ENCODE data around the gene RNASE7. TPM values are rescaled to one million over a fixed set of nuclear protein-coding genes. Genes with fewer than 3 reads are reported as not detected.
A peak's percentile ranks its signal among the peaks of the same experiment; 100 is the strongest.

Gene RNASE7
- total and polyA plus RNA-seq, 5 experiments from 2014 or later, result not detected

- Mint-ChIP-seq H3K27ac (no peak overlapping the region), H3K36me3 (no peaks in the 10 kb centered on the region), H3K27me3 (peaks cover 0 to 10% (median 7%) of the 10 kb centered on the region in 5 donors), H3K4me1 (no peaks in the 10 kb centered on the region), H3K4me3 (no peak overlapping the region), H3K9me3 (no peaks in the 10 kb centered on the region)
- no peak for DNase-seq
- POLR2A ChIA-PET, result no interaction called here
- no peak for ATAC-seq
Observed at GRCh38 chr14:21050597-21050996, 8.4 kb downstream of the RNASE7 start.

GRCh38 chr14:21053184-21054122 lies 11.3 kb downstream of the RNASE7 start:
- DNase-seq, result no peak
- no peak overlapping the region for H3K4me3 Mint-ChIP-seq
- no peaks in the 10 kb centered on the region for H3K4me1 Mint-ChIP-seq
- no peak overlapping the region for H3K27ac Mint-ChIP-seq
- H3K9me3 Mint-ChIP-seq, result no peaks in the 10 kb centered on the region
- H3K36me3 Mint-ChIP-seq, result no peaks in the 10 kb centered on the region
- POLR2A ChIA-PET, result no interaction called here
- no peak for ATAC-seq
- H3K27me3 Mint-ChIP-seq, result peaks cover 0 to 4% (median 3%) of the 10 kb centered on the region in 5 donors

- no peak overlapping the region for H3K4me3 Mint-ChIP-seq
- H3K9me3 Mint-ChIP-seq, result no peaks in the 10 kb centered on the region
- no peak for ATAC-seq
- H3K4me1 Mint-ChIP-seq, result no peaks in the 10 kb centered on the region
- H3K27ac Mint-ChIP-seq, result no peak overlapping the region
- POLR2A ChIA-PET, result no interaction called here
- DNase-seq, result no peak
- no peaks in the 10 kb centered on the region for H3K36me3 Mint-ChIP-seq
- H3K27me3 Mint-ChIP-seq, result peaks cover 0 to 4% (median 0%) of the 10 kb centered on the region in 5 donors
Observed at GRCh38 chr14:21054123-21054767, 12.1 kb downstream of the RNASE7 start.

GRCh38 chr14:21054768-21055145 lies 12.6 kb downstream of the RNASE7 start:
- peaks cover 0 to 4% (median 3%) of the 10 kb centered on the region in 5 donors for H3K27me3 Mint-ChIP-seq
- DNase-seq (no peak), ATAC-seq (no peak)
- POLR2A ChIA-PET, result no interaction called here
- H3K27ac Mint-ChIP-seq, result no peak overlapping the region
- no peaks in the 10 kb centered on the region for H3K36me3 Mint-ChIP-seq
- H3K4me3 Mint-ChIP-seq, result no peak overlapping the region
- H3K4me1 Mint-ChIP-seq, result no peaks in the 10 kb centered on the region
- no peaks in the 10 kb centered on the region for H3K9me3 Mint-ChIP-seq

GRCh38 chr14:21055432-21056117 lies 13.4 kb downstream of the RNASE7 start:
- ATAC-seq, result no peak
- H3K36me3 Mint-ChIP-seq, result no peaks in the 10 kb centered on the region

GRCh38 chr14:21056520-21057163 lies 14.5 kb downstream of the RNASE7 start:
- Mint-ChIP-seq H3K9me3 (no peaks in the 10 kb centered on the region), H3K4me3 (no peak overlapping the region), H3K4me1 (no peaks in the 10 kb centered on the region), H3K27ac (no peak overlapping the region), H3K36me3 (no peaks in the 10 kb centered on the region), H3K27me3 (peaks cover 7 to 20% (median 14%) of the 10 kb centered on the region in 5 donors)
- DNase-seq, result no peak
- POLR2A ChIA-PET, result no interaction called here
- no peak for ATAC-seq

More at GRCh38 chr14:21055432-21056117, 13.4 kb downstream of the RNASE7 start:
- Mint-ChIP-seq H3K27me3 (peaks cover 3 to 11% (median 11%) of the 10 kb centered on the region in 5 donors), H3K27ac (no peak overlapping the region), H3K4me1 (no peaks in the 10 kb centered on the region), H3K9me3 (no peaks in the 10 kb centered on the region), H3K4me3 (no peak overlapping the region)
- POLR2A ChIA-PET, result no interaction called here
- no peak for DNase-seq

- Mint-ChIP-seq H3K4me3 (no peak within 1 kb of the TSS), H3K9me3 (no peaks in the 10 kb centered on the region), H3K27me3 (peaks cover 11 to 30% (median 22%) of the 10 kb centered on the region in 5 donors), H3K4me1 (no peaks in the 10 kb centered on the region), H3K36me3 (no peaks in the 10 kb centered on the region), H3K27ac (peak within 1 kb of the TSS in 1 of 10 donors; percentile 33)
- ATAC-seq, result no peak
- POLR2A ChIA-PET, result interaction anchor here (1.1 kb wide), 1 partner anchor 10 kb away, joined by 3 read pairs; no protein-coding TSS in a partner anchor
- no peak for DNase-seq
Observed at GRCh38 chr14:21057803-21058675, 15.9 kb downstream of the RNASE7 start, which contains the start of gene RNASE8. Gene RNASE8 (plus strand): TSS chr14:21057822. CDS start chr14:21057893, 71 bp downstream.

- peaks cover 17 to 39% (median 29%) of the 10 kb centered on the region in 5 donors for H3K27me3 Mint-ChIP-seq
- no peak overlapping the region for H3K4me3 Mint-ChIP-seq
- no peaks in the 10 kb centered on the region for H3K4me1 Mint-ChIP-seq
- H3K9me3 Mint-ChIP-seq, result no peaks in the 10 kb centered on the region
- H3K27ac Mint-ChIP-seq, result no peak overlapping the region
- POLR2A ChIA-PET, result no interaction called here
- no peaks in the 10 kb centered on the region for H3K36me3 Mint-ChIP-seq
- ATAC-seq (no peak), DNase-seq (no peak)
Observed at GRCh38 chr14:21058903-21059302, 16.7 kb downstream of the RNASE7 start.

- POLR2A ChIA-PET, result no interaction called here
Observed at GRCh38 chr14:21059842-21060613, 17.9 kb downstream of the RNASE7 start.

GRCh38 chr14:21060614-21061346 lies 18.6 kb downstream of the RNASE7 start:
- no peaks in the 10 kb centered on the region for H3K36me3 Mint-ChIP-seq
- no peak for ATAC-seq
- peak overlapping the region in 1 of 10 donors; percentile 13 for H3K27ac Mint-ChIP-seq
- H3K9me3 Mint-ChIP-seq, result no peaks in the 10 kb centered on the region
- peaks cover 25 to 53% (median 40%) of the 10 kb centered on the region in 5 donors for H3K27me3 Mint-ChIP-seq
- H3K4me1 Mint-ChIP-seq, result no peaks in the 10 kb centered on the region
- POLR2A ChIA-PET, result no interaction called here
- DNase-seq, result no peak
- no peak overlapping the region for H3K4me3 Mint-ChIP-seq

More at GRCh38 chr14:21059842-21060613, 17.9 kb downstream of the RNASE7 start:
- no peak overlapping the region for H3K4me3 Mint-ChIP-seq
- DNase-seq, result no peak
- no peaks in the 10 kb centered on the region for H3K4me1 Mint-ChIP-seq
- H3K27ac Mint-ChIP-seq, result peak overlapping the region in 1 of 10 donors; percentile 13
- peaks cover 19 to 45% (median 33%) of the 10 kb centered on the region in 5 donors for H3K27me3 Mint-ChIP-seq
- no peaks in the 10 kb centered on the region for H3K36me3 Mint-ChIP-seq
- H3K9me3 Mint-ChIP-seq, result no peaks in the 10 kb centered on the region
- ATAC-seq, result no peak

GRCh38 chr14:21061347-21061668 lies 19.1 kb downstream of the RNASE7 start:
- H3K9me3 Mint-ChIP-seq, result no peaks in the 10 kb centered on the region
- POLR2A ChIA-PET, result no interaction called here
- DNase-seq (no peak), ATAC-seq (no peak)
- no peaks in the 10 kb centered on the region for H3K4me1 Mint-ChIP-seq
- no peak overlapping the region for H3K4me3 Mint-ChIP-seq
- peak overlapping the region in 1 of 10 donors; percentile 67 for H3K27ac Mint-ChIP-seq
- peaks cover 27 to 58% (median 45%) of the 10 kb centered on the region in 5 donors for H3K27me3 Mint-ChIP-seq
- no peaks in the 10 kb centered on the region for H3K36me3 Mint-ChIP-seq

Measured in naive thymus-derived CD8-positive, alpha-beta T cell (primary cell).